Stimulated activated CD8-positive, alpha-beta memory T cell treated with anti-CD3 and anti-CD28 coated beads, Interleukin-12 subunit alpha, Interleukin-12 subunit beta, amount 100 ng/mL, for 1 hour (primary cell): Measurements from ENCODE around the gene KCNJ18.
"Not testable (repeated sequence)": the region's sequence is repeated elsewhere in the genome, so short reads cannot be mapped to it uniquely, and the experiment has no call there.

Experiments used
- DNase-seq: peaks from one replicate; pipeline ENCODE4 v3.0.0-alpha.2; 2020; ENCODE audit warnings: low read depth

The KCNJ18 gene

GRCh38 chr17:21671437-21671836 is 20.9 kb upstream of the KCNJ18 start:
- not testable (repeated sequence) for DNase-seq

DNA sequence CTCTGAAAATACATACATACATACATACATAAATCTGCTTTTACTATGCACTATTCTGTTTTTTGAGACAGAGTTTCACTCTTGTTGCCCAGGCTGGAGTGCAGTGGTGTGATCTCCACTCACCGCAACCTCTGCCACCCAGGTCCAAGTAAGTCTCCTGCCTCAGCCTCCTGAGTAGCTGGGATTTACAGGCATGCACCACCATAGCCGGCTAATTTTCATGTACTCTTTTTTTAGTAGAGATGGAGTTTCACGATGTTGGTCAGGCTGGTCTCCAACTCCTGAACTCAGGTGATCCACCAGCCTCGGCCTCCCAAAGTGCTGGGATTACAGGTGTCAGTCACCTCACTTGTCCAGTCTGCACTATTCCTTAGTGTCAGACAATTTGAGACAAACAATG is 20.5 kb upstream of the KCNJ18 start:
- DNase-seq = not testable (repeated sequence)

DNA sequence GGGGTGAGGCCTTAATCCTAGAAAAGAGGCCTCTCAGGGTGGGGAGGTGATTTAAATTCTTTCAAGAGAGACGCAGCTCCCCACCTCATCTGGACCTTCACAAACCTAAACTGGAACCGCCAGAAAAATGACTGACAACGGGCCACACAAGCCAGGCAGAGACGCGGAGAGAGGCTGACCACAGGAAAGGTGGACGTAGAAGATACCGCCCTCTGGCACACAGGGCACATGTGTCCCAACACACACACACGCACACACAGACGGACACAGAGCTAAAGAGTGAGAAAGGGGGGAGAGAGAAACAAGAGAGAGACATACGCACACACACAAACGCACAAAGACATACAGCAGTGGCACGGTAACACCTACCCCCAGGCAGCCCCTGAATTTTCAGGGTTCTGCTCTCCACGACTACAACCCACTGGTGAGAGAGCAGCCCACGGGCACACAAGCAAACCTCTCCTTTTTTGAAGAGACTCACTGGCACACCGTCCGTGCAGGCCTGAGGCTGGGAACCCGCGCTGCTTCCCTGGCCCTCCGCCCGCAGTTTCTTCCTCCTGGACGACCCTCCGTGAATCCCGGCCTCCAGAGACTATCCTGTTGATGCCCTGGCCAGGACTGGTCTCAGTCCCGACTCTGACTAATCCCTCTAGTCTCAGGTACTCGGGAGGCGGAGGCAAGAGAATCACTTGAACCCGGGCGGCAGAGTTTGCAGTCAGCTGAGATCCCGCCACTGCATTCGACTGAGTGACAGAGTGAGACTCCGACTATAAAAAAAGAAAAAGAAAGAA is 18.7 kb upstream of the KCNJ18 start:
- not testable (repeated sequence) for DNase-seq

- no peak for DNase-seq
Measured at GRCh38 chr17:21674242-21674731, 18.0 kb upstream of the KCNJ18 start.

GRCh38 chr17:21674891-21675738 is 17.2 kb upstream of the KCNJ18 start:
- not testable (repeated sequence) for DNase-seq

DNA sequence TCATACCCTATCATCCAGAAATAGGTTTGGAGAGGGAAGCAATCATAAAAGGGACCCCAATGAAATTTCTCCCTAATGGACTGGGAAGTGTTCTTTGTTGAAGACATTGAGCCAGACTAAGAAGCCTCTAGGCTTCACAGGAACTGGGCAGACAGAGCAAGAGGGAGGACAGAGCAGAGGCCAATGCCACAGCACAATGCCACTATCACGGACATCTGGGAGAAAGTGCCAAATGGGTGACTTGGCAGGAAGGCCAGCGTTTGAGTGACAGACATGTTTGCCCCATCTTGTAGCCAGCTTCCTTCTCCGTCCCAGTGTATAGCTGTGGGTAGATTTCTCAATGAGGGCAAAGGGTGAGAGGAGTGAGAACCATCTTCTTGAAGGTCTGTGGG is 16.6 kb upstream of the KCNJ18 start:
- DNase-seq = not testable (repeated sequence)

- DNase-seq = no peak
Measured at GRCh38 chr17:21676281-21677111, 15.8 kb upstream of the KCNJ18 start.

DNA sequence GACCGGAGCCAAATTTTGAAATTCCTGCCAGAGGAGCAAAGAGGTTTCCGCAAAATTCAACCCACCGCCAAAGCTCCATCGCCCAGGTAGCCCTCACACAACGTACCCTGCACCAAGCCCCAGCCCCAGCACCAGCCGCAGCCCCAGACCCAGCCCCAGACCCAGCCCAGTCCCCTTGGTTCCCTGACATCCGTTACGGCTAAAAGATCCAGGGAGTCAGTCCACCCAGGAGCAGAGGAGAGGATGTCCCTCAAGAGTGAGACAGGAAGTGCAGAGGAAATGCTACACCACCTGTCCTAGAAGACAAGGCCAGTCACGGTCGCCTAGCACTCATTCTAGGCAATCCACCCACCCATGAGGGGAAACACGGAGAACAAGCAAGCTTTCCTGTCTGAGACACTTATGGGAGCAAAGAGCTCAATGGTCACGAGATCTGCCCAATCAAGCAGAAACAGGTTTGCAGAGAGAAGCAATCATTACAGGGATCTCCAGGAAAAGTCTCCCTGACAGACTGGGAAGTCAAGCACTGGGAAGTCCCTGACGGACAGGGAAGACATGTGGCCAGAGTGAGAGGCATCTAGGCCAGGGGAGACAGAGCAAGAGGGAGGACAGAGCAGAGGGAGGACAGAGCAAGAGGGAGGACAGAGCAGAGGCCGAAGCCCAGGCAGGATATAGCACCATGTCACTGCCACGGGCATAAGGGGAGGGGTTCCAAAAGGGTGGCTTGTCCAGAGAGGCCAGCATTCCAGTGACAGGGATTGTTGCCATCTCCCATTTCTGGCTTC is 15.0 kb upstream of the KCNJ18 start:
- DNase-seq = no peak

DNA sequence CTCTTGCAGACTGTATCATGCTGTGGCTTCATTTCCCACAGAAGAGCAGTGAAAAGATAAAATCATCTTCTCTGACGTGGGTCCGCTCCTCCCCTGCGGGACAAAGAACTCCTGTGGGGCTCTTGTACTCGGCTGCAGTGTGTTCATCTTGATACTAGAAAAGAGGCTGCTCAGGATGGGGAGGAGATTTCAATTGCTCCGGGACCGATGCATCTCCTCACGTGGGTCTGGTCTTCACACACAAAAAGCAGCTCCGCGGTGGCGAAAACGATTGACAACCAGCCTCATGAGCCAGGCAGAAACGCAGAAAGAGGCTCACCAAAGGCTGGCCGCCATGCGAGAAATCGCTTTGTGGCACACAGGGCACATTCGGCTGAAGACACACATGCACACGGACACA is 14.4 kb upstream of the KCNJ18 start:
- DNase-seq = no peak

- no peak for DNase-seq
Measured at GRCh38 chr17:21678393-21679081, 13.8 kb upstream of the KCNJ18 start.

DNA sequence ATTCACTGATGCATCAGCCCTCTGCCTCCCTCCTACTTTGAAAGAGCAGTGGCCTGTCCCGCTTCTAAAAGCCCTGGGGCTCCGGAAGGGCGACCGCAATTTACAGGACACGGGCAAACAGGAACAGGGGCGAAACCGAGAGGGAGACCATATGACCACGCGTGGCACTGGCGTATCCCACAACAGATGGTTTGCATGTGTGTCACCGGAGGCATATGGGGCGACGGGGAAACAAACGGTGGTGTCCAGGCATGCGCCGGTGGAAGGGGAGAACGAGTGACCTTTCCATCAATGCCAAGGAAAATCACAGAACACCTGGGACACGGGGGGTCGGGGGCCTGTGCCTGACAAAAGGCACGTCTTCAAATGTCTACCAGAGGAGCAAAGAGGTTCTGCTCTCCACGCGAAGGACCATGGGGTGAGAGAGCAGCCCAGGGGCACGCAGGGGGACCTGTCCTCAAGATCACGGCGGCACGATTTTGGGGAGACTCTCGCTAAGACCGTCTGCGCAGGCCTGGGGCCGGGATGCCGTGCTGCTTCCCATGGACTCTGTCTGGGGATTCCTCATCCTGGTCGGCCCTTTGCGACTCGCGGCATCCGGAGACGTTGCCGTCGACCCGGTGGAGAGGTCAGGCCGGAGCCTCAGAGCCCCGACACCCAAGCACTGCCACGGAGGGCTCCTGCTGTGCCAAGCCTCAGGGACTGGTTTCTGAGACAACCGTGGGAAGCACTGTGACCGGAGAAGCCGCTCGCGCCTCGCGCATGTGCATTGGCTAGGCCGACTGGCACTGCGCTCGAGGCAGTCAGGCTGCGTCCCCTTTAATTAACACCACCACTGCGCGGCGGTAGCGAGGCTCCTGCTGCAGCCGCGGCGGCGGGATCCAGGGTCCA is 12.8 kb upstream of the KCNJ18 start:
- no peak for DNase-seq

GRCh38 chr17:21680366-21680765 is 12.0 kb upstream of the KCNJ18 start:
- no peak for DNase-seq

DNA sequence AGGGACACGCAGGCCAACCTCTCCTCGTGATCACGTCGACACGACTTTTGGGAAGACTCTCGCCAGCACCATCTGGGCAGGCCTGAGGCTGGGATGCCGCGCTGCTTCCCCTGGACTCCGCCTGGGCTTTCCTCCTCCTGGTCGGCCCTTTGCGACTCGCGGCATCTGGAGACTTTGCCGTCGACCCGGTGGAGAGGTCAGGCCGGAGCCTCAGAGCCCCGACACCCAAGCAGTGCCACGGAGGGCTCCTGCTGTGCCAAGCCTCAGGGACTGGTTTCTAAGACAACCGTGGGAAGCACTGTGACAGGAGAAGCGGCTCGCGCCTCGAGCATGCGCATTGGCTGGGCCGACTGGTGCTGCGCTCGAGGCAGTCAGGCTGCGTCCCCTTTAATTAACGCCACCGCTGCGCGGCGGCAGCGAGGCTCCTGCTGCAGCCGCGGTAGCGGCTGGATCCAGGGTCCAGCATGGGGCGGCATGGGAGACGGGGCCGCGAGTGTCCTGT is 11.4 kb upstream of the KCNJ18 start:
- not testable (repeated sequence) for DNase-seq

DNA sequence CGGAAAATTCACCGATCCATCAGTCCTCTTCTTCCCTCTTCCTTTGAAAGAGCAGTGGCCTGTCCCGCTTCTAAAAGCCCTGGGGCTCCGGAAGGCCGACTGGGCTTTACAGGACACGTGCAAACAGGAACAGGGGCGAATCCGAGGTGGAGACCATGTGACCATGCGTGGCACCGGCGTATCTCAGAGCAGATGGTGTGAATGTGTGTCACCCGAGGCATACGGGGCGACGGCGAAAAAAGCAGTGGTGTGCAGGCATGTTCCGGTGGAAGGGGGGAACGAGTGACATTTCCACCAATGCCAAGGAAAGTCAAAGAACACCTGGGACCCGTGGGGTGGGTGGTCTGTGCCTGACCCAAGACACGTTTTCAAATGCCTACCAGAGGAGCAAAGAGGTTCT is 10.7 kb upstream of the KCNJ18 start:
- not testable (repeated sequence) for DNase-seq

DNA sequence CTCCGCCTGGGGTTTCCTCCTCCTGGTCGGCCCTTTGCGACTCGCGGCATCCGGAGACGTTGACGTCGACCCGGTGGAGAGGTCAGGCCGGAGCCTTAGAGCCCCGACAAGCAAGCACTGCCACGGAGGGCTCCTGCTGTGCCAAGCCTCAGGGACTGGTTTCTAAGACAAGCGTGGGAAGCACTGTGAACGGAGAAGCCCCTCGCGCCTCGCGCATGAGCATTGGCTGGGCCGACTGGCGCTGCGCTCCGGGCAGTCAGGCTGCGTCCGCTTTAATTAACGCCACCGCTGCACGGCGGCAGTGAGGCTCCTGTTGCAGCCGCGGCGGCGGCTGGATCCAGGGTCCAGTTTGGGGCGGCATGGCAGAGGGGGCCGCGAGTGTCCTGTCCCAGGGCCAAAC is 10.2 kb upstream of the KCNJ18 start:
- not testable (repeated sequence) for DNase-seq

DNA sequence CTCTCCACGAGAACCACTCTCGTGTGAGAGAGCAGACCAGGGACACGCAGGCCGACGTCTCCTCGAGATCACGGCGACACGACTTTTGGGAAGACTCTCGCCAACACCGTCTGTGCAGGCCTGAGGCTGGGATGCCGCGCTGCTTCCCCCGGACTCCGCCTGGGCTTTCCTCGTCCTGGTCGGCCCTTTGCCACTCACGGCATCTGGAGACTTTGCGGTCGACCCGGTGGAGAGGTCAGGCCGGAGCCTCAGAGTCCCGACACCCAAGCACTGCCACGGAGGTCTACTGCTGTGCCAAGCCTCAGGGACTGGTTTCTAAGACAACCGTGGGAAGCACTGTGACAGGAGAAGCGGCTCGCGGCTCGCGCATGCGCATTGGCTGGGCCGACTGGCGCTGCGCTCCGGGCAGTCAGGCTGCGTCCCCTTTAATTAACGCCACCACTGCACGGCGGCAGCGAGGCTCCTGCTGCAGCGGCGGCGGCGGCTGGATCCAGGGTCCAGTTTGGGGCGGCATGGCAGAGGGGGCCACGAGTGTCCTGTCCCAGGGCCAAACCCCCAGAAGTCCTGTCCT is 9.1 kb upstream of the KCNJ18 start:
- DNase-seq = not testable (repeated sequence)

DNA sequence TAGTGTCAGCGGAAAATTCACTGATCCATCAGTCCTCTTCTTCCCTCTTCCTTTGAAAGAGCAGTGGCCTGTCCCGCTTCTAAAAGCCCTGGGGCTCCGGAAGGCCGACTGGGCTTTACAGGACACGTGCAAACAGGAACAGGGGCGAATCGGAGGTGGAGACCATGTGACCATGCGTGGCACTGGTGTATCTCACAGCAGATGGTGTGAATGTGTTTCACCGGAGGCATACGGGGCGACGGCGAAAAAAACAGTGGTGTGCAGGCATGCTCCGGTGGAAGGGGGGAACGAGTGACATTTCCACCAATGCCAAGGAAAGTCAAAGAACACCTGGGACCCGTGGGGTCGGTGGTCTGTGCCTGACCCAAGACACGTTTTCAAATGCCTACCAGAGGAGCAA is 8.4 kb upstream of the KCNJ18 start:
- not testable (repeated sequence) for DNase-seq

DNA sequence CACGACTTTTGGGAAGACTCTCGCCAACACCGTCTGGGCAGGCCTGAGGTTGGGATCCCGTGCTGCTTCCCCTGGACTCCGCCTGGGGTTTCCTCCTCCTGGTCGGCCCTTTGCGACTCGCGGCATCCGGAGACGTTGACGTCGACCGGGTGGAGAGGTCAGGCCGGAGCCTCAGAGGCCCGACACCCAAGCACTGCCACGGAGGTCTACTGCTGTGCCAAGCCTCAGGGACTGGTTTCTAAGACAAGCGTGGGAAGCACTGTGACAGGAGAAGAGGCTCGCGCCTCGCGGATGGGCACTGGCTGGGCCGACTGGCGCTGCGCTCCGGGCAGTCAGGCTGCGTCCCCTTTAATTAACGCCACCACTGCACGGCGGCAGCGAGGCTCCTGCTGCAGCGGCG is 7.9 kb upstream of the KCNJ18 start:
- DNase-seq = not testable (repeated sequence)
